ENCODE measurements around the gene CHST11.

DNA sequence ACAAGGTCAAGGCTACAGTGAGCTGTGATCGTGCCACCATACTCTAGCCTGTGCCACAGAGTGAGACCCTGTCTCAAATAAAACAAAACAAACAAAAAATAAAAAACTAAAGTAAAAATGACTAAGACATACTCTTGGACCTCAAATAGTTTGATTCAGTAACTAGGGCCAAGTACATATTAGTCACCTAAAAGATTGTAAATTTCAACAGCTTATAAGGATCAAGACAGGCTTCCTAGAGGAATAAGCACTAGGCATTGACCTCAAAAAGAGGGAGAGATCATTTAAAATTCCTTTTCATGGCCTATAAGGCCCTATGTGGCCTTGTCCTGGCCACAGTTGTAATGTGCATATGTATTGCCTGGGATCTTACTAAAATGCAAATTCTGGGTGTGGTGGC, 46.0 kb upstream of the CHST11 start:
- TF ChIP-seq, protein P1, sequence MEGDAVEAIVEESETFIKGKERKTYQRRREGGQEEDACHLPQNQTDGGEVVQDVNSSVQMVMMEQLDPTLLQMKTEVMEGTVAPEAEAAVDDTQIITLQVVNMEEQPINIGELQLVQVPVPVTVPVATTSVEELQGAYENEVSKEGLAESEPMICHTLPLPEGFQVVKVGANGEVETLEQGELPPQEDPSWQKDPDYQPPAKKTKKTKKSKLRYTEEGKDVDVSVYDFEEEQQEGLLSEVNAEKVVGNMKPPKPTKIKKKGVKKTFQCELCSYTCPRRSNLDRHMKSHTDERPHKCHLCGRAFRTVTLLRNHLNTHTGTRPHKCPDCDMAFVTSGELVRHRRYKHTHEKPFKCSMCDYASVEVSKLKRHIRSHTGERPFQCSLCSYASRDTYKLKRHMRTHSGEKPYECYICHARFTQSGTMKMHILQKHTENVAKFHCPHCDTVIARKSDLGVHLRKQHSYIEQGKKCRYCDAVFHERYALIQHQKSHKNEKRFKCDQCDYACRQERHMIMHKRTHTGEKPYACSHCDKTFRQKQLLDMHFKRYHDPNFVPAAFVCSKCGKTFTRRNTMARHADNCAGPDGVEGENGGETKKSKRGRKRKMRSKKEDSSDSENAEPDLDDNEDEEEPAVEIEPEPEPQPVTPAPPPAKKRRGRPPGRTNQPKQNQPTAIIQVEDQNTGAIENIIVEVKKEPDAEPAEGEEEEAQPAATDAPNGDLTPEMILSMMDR (conservative IDR thresholded peaks at IDR 0.05 in 1 of 2, IDR thresholded peaks at IDR 0.05 in 1 of 2; ENCODE audit: extremely low read depth in 1 of 2, insufficient read depth in 1 of 2, low read depth in 1 of 2, low read length in 2 of 2) = no peak
- no peak for TF ChIP-seq EZH2 (IDR thresholded peaks at IDR 0.05; ENCODE audit: borderline replicate concordance, low read length)
